Osteocyte (in vitro differentiated cells): Measurements from ENCODE around the gene GYPC. TPM values are rescaled to one million over a fixed set of nuclear protein-coding genes. Genes with fewer than 3 reads are reported as not detected.

Experiments
- DNase-seq: peaks from one replicate; pipeline ENCODE4 v3.0.0; 2021; ENCODE audit warnings: mixed read lengths; ENCODE audit not compliant: unreplicated experiment; ENCODE audit errors: extremely low spot score
- H3K27ac Mint-ChIP-seq: one replicate; pipeline ENCODE4 v1.8.0; 2021; ENCODE audit warnings: mild to moderate bottlenecking, mixed read lengths; ENCODE audit not compliant: unreplicated experiment
- H3K27me3 Mint-ChIP-seq: one replicate; pipeline ENCODE4 v1.8.0; 2021; ENCODE audit warnings: mixed read lengths; ENCODE audit not compliant: unreplicated experiment
- H3K36me3 Mint-ChIP-seq: one replicate; pipeline ENCODE4 v1.8.0; 2021; ENCODE audit warnings: mixed read lengths; ENCODE audit not compliant: unreplicated experiment
- H3K4me1 Mint-ChIP-seq: one replicate; pipeline ENCODE4 v1.8.0; 2021; ENCODE audit warnings: mixed read lengths; ENCODE audit not compliant: unreplicated experiment
- H3K4me3 Mint-ChIP-seq: one replicate; pipeline ENCODE4 v1.8.0; 2021; ENCODE audit warnings: mild to moderate bottlenecking, moderate library complexity, mixed read lengths; ENCODE audit not compliant: unreplicated experiment
- H3K9me3 Mint-ChIP-seq: one replicate; pipeline ENCODE4 v1.8.0; 2021; ENCODE audit warnings: mixed read lengths; ENCODE audit not compliant: unreplicated experiment
- total RNA-seq: library from RNA; stranded (reverse); gene quantifications from 2 replicates; pipeline ENCODE4 v1.2.1, GENCODE V29; 2021
- TF ChIP-seq, protein P1 (sequence below): fragments of 200-600 bp; sonication (generic); IDR thresholded peaks from 2 replicates; pipeline ENCODE4 v1.5.0; 2021; ENCODE audit warnings: antibody characterized with exemption, mild to moderate bottlenecking, moderate library complexity

The GYPC gene
- total RNA-seq, 1 donor from 2014 or later = 110 TPM

DNA sequence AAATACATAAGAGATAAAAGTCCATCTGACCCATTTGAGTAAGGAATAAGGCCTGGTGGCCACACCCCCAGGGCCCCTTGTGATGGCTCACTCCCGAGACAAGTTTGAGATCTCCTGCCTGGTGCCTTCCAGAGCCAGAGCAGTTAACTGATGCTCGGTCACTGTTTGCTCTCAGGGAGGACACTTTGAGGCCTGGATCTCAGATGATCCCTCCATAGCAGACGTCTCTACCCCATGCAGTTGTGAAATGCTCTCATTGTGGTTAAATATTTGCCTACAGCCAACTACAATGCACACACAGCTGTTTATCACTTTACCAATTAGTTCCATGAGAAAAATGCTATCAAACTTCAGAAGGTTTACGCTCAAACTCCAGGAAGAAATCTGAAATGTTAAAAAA, 12.3 kb downstream of the GYPC start:
- H3K4me1 Mint-ChIP-seq = peaks cover 33% of the 10 kb centered on the region
- no peak overlapping the region for H3K27ac Mint-ChIP-seq

DNA sequence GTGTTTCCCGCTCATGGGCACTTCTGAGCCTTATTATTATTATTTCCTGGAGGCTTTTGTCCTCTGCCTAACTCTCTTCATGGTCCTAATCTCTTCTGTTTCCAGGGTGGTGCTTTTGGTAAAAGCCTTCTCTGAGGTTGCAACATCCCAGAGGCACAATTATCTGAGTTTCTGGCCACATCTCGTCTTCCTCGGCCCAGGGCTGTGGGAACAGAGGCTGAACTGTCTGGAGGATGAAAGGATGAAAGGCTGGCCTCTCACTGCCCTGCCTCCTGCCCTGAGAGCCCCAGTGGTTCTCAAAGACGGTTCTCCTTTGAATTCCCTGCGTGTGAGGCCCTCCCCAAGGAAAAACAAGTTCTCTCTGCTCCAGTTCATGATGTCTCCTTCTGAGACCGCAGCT, 13.8 kb downstream of the GYPC start:
- Mint-ChIP-seq H3K4me3 (no peak overlapping the region), H3K27ac (no peak overlapping the region), H3K4me1 (peaks cover 22% of the 10 kb centered on the region), H3K9me3 (no peaks in the 10 kb centered on the region), H3K27me3 (no peaks in the 10 kb centered on the region), H3K36me3 (peaks cover 15% of the 10 kb centered on the region)
- TF ChIP-seq, protein P1, sequence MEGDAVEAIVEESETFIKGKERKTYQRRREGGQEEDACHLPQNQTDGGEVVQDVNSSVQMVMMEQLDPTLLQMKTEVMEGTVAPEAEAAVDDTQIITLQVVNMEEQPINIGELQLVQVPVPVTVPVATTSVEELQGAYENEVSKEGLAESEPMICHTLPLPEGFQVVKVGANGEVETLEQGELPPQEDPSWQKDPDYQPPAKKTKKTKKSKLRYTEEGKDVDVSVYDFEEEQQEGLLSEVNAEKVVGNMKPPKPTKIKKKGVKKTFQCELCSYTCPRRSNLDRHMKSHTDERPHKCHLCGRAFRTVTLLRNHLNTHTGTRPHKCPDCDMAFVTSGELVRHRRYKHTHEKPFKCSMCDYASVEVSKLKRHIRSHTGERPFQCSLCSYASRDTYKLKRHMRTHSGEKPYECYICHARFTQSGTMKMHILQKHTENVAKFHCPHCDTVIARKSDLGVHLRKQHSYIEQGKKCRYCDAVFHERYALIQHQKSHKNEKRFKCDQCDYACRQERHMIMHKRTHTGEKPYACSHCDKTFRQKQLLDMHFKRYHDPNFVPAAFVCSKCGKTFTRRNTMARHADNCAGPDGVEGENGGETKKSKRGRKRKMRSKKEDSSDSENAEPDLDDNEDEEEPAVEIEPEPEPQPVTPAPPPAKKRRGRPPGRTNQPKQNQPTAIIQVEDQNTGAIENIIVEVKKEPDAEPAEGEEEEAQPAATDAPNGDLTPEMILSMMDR = no peak
- no peak for DNase-seq

More for the DNA sequence above, 12.3 kb downstream of the GYPC start:
- DNase-seq = no peak
- no peak overlapping the region for H3K4me3 Mint-ChIP-seq
- TF ChIP-seq, protein P1 = no peak
- peaks cover 16% of the 10 kb centered on the region for H3K36me3 Mint-ChIP-seq
- H3K27me3 Mint-ChIP-seq = no peaks in the 10 kb centered on the region
- no peaks in the 10 kb centered on the region for H3K9me3 Mint-ChIP-seq

DNA sequence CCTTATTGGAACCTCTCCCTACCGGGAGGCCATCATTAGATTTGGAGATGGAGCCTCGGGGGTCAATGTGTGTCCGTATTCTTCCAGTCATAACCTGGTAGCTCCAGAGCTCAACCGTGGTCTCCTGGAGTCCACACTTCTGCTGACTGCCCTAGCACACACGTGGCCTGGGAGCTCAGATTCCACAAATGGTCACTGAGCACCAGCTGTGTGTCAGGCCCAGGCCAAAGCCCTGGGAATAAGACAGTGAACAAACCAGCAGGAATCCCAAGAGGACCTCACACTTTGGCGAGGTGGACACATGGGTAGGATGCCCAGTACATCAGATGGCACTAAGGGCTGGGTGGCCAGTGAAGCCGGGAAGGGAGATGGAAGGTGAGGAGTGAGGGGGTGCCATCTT, 15.5 kb downstream of the GYPC start:
- Mint-ChIP-seq H3K27ac (no peak overlapping the region), H3K4me3 (no peak overlapping the region), H3K4me1 (peaks cover 11% of the 10 kb centered on the region), H3K27me3 (no peaks in the 10 kb centered on the region), H3K9me3 (peaks cover 13% of the 10 kb centered on the region), H3K36me3 (peaks cover 29% of the 10 kb centered on the region)
- DNase-seq = no peak
- TF ChIP-seq, protein P1 = no peak

DNA sequence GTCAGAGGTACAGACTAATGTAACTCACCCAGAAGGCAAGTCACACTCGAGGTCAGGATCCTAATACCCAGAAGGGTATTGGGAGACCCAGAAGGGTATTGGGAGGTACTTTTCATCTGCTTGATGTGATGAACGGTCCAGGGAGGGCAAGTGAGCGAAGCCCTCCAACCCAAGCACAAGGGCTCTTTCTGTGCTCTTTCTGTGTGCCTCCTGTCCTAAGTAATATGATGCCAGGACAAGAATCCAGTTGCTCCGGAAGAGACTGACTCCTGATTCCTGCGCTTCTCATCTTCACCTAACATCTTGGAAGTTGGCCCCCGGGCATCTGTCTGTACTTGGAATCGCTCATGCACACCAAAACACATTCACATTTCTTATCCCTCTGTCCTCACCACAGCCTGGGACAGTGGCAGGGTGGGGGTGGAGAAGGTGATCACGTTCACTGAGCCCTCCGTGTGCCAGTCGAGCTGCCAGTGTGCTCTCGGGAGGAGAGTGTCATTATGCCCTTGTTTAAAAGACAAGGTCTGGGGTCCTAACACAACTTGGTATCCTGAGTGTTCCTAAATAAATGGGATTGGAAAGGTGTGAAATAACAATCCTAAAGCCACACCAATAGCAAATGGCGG, 17.1 kb downstream of the GYPC start:
- H3K4me1 Mint-ChIP-seq = peaks cover 3% of the 10 kb centered on the region
- no peak overlapping the region for H3K27ac Mint-ChIP-seq
- TF ChIP-seq, protein P1 = no peak

DNA sequence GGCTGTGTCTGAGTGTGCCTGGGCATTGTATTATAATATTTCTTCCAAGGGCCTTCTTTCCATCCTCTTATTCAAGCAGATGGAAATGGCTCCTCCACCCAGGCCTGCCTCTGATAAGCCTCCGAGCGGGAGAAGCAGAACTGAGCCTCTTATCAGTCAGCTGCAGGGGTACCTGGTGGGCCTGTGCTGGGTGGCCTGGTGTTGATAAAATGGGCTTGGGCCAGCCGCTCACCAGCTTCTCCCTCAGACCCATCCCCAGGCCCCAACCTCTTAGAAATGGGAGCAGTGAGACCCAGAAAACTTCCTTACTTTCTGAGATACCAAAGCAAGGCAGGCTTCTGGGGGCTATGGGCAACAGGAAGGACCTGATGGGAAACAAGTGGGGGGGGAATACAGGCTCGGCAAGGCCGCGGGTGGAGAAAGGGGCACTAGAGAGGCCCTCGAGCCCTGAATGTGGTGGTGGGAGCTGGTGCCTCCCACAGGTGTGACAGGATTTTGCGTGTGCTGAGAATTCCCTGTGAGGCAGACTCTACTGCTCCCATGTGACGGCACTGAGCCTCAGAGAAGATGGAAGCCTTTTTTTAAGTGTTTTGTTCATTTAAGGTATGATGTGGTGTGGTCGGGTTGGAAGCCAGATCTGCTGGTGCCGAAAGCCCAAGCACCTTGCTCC, 18.3 kb downstream of the GYPC start:
- Mint-ChIP-seq H3K4me3 (no peak overlapping the region), H3K9me3 (peaks cover 14% of the 10 kb centered on the region)

More for the DNA sequence above, 17.1 kb downstream of the GYPC start:
- peaks cover 30% of the 10 kb centered on the region for H3K36me3 Mint-ChIP-seq
- H3K9me3 Mint-ChIP-seq = peaks cover 14% of the 10 kb centered on the region
- DNase-seq = no peak
- no peaks in the 10 kb centered on the region for H3K27me3 Mint-ChIP-seq
- no peak overlapping the region for H3K4me3 Mint-ChIP-seq

More for the DNA sequence above, 18.3 kb downstream of the GYPC start:
- peaks cover 33% of the 10 kb centered on the region for H3K36me3 Mint-ChIP-seq
- H3K27ac Mint-ChIP-seq = no peak overlapping the region
- peaks cover 3% of the 10 kb centered on the region for H3K4me1 Mint-ChIP-seq
- TF ChIP-seq, protein P1 = no peak
- H3K27me3 Mint-ChIP-seq = no peaks in the 10 kb centered on the region
- DNase-seq = no peak
